ENCODE measurements around the gene GAB3.
"Not testable (repeated sequence)": the region's sequence is repeated elsewhere in the genome, so short reads cannot be mapped to it uniquely, and the experiment has no call there.

DNA sequence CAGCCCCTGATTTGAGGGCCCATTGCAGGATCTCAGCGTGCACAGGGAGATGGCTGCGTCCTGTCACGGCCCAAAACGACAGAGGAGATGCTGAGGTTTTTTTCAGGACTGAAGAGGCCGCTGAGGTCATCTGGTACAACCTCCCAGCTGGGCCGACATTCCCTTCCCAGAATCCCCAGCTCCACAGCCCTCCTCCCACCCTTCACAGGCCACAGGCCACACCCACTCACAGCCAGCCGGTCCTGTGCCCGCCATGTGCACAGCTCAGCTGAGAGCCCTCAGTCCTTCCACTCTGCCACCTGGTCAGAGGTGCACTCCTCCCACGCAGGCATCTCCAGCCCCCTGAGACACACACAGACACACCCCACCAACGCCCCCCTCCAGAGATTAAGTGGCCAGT, 109.1 kb downstream of the GAB3 start:
- TF ChIP-seq, protein P1, sequence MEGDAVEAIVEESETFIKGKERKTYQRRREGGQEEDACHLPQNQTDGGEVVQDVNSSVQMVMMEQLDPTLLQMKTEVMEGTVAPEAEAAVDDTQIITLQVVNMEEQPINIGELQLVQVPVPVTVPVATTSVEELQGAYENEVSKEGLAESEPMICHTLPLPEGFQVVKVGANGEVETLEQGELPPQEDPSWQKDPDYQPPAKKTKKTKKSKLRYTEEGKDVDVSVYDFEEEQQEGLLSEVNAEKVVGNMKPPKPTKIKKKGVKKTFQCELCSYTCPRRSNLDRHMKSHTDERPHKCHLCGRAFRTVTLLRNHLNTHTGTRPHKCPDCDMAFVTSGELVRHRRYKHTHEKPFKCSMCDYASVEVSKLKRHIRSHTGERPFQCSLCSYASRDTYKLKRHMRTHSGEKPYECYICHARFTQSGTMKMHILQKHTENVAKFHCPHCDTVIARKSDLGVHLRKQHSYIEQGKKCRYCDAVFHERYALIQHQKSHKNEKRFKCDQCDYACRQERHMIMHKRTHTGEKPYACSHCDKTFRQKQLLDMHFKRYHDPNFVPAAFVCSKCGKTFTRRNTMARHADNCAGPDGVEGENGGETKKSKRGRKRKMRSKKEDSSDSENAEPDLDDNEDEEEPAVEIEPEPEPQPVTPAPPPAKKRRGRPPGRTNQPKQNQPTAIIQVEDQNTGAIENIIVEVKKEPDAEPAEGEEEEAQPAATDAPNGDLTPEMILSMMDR (conservative IDR thresholded peaks at IDR 0.05 in 1 of 2, IDR thresholded peaks at IDR 0.05 in 1 of 2; ENCODE audit: extremely low read depth in 1 of 2, insufficient read depth in 1 of 2, low read depth in 1 of 2, low read length in 2 of 2), result not testable (repeated sequence)
- not testable (repeated sequence) for TF ChIP-seq EZH2 (IDR thresholded peaks at IDR 0.05; ENCODE audit: borderline replicate concordance, low read length)

Data from mammary epithelial cell (primary cell).